GM19467 (cell line): ENCODE data around the gene SKA2.
"Not testable (repeated sequence)": the region's sequence is repeated elsewhere in the genome, so short reads cannot be mapped to it uniquely, and the experiment has no call there.

Experiments used
- ATAC-seq: cut with Tn5 transposase; IDR thresholded peaks from one replicate; pipeline ENCODE4 v1.9.1; 2021; ENCODE audit warnings: mild to moderate bottlenecking, moderate library complexity; ENCODE audit not compliant: unreplicated experiment

The SKA2 gene

DNA sequence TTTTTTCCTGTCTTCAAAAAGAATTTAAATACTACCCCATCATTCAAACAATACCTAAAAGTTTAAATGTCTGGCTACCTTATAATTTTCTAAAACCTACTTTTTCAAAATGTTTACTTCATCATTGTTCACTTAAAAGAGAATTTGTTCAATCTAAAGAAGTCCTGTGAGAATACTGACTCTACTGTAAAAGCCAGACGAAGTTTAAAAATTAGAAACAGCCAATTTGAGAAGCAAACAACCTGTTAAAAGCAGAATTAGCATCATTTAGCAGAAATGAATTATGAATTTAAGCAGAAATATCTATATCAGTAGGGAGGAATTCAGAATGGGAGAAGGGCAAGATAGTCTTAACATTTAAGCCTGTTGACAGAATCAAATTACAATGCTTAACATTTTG is 2.1 kb downstream of the SKA2 start:
- no peak for ATAC-seq

GRCh38 chr17:59151591-59151990 is 3.4 kb downstream of the SKA2 start:
- no peak for ATAC-seq

DNA sequence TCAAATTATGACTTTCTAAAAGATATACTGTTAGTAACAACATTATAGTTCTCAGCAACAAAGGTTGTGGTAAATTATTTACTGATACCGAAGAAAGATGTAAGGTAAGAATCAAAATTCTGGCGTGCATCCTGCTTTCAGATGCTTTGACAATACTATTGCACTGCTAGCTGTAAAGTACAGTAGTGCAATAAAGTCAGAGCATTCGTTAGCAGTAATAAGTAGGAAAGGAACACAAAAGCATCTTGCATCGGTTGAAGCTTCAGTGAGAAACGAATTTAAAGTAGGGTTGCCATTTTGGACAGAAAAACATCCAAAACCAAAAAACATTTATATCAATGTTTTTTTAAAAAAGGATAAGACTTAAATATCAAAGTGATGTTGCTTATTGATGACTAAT is 4.0 kb downstream of the SKA2 start:
- ATAC-seq = no peak

DNA sequence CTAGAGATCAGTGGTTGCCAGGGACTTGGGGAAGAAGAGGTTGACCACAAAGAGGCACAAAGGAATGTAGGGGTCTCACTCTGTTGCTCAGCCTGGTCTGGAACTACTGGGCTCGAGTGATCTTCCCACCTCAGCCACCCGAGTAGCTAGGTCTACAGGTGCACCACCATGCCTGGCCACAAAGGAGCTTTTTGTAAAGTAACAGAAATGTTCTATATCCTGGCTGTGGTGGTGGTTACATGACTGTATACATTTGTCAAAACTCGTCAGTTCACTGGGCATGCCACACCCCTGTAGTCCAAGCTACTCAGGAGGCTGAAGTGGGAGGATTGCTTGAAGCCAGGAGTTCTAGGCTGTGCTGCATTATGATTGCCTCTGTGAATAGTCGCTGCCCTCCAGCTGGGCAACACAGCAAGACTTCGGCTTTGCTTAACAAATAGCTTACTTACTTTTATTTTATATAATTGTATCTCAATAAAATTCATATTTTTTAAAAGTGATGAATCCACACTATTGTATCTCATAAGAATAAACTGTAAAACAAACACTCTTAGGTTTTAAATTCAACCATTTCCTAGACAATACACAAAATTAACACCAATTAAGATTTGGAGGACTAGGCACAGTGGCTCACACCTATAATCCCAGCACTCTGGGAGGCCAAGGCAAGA is 5.0 kb downstream of the SKA2 start:
- ATAC-seq = no peak

DNA sequence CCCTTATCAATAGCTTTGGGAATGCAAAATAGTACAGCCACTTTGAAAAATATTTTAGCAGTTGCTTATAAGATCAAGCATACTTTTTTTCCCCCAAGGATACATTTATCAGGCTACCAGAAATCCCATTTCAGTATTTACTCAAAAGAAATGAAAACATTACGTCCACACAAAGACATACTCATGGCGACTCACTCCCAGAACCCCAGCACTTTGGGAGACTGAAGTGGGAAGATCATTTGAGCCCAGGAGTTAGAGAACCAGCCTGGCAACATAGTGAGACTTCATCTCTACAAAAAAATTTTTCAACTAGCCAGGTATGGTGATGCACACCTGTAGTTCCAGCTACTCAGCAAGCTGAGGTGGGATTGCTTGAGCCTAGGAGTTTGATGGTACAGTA is 5.9 kb downstream of the SKA2 start:
- no peak for ATAC-seq

DNA sequence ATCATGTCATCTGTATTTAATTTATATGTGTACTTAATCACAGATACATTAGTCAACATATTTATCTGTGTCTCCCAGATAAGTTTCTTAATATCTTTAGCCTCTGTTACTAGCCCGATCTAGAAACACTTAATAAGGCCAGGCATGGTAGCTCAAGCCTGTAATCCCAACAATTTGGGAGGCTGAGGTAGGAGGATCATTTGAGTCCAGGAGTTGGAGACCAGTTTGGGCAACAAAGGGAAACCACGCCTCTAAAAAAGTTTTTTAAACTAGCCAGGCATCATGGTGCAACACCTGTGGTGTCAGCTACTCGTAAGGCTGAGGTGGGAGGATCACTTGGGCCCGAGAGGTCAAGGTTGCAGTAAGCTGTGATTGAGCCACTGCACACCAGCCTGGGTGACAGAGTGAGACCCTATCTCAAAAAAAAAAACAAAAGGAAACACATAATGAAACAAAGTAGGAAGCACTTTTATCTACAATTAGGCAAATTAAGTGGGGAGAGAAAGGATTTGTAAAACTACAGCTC is 9.4 kb downstream of the SKA2 start:
- no peak for ATAC-seq

DNA sequence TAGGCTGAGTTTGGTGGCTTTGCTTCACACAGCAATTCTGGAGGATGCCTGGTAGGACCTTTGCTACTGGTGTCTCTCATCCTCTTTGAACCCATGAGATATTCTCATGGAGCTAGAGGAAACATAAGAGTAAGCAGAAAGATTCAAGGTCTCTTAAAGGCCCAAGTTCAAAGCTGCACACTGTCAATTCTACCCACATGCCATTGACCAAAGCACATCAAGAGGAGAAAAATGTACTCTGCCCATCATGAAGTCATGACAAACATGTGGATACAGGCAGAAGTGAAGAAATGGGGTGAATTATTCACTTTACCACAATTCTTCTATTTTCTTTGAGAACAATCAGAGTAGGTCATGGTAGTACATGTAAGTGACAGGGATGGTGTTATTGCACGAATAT is 13.1 kb downstream of the SKA2 start:
- ATAC-seq = no peak

DNA sequence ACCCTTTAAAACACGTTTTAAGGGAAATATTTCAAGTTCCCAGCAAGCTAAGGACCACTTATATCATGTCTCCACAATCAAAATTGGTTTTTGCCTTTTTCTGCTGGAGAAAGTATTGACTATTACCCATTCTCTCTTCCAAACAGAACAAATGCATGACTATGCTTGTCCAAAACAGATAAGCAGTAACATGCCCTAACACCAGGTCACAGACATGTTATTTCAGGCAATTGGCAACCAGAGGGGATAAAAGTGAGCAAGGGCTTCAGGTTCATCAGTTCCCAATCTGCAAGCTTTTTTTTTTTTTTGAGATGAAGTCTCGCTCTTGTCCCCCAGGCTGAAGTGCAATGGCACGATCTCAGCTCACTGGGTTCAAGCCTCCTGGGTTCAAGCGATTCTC is 15.0 kb downstream of the SKA2 start:
- no peak for ATAC-seq

GRCh38 chr17:59138339-59138738 is 16.6 kb downstream of the SKA2 start:
- not testable (repeated sequence) for ATAC-seq

- no peak for ATAC-seq
Observed at GRCh38 chr17:59131131-59131530, 23.9 kb downstream of the SKA2 start.

DNA sequence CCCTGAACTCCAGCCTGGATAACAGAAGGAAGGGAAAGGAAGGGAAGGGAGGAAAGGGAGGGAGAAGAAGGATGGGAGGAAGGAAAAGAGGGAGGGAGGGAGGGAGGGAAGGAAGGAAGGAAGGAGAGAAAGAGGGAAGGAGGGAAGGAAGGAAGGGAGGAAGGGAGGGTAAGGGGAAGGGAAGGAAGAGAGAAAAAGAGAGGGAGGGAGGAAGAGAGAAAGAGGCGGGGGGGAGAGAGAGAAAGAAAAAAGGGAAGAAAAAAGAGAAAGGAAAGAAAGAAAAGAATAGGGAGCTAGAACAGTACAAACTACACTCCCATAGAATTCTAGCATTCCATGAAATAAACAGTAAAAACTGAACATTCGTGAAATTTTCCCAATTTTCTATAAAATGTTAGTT is 25.2 kb downstream of the SKA2 start:
- no peak for ATAC-seq

GRCh38 chr17:59126809-59127417 is 28.1 kb downstream of the SKA2 start:
- no peak for ATAC-seq

GRCh38 chr17:59124665-59125064 is 30.3 kb downstream of the SKA2 start:
- no peak for ATAC-seq

DNA sequence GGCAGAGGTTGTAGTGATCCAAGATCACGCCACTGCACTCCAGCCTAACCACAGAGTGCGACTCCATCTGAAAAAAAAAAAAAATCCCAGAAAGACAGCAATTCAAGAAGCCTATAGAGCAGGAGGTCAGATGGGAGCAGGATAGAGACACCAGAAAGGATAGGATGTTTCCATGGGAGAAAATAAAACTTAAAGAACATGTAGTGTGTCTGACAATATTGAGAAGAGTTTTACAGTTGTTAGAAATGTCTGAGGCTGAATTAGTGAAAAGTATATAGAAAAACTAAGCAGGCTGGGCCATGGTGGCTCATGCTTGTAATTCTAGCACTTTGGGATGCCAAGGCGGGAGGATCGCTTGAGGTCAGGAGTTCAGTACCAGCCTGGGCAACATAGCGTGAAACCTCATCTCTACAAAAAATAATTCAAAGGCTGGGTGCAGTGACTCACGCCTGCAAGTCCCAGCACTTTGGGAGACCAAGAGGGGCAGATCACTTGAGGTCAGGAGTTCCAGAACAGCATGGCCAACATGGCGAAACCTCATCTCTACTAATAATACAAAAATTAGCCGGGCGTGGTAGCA is 33.0 kb downstream of the SKA2 start:
- ATAC-seq = no peak

- ATAC-seq = no peak
Observed at GRCh38 chr17:59115474-59115873, 39.5 kb downstream of the SKA2 start.

GRCh38 chr17:59111539-59111938 is 43.4 kb downstream of the SKA2 start:
- ATAC-seq = no peak

- ATAC-seq = no peak
Observed at GRCh38 chr17:59110973-59111372, 44.0 kb downstream of the SKA2 start.

DNA sequence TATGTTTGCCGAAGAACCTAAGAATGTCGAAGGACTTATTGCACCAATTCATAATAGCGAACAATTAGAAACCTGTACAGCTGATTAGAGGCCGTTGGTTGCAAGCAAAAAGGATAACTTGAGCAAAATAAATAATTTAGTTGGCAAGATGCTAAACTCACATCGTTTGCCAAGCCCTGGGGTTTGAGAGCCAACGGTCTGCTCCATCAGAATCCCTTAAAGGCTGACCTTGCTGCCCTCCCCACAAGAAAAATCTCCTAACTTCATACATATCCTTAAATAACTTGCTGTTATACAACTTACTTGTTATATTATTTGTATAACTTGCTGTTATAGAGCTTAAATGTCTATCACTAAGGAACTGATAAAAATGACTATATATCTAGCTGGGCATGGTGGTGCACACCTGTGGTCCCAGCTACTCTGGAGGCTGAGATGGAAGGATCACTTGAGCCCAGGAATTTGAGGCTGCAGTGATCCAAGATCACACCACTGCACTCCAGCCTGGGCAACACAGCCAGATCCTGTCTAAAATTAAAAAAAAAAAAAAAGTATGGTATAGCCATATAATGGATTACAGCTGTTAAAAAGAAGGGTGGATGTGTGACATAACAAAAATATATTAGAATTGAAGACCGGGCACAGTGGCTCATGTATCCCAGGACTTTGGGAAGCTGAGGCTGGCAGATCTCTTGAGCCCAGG is 46.4 kb downstream of the SKA2 start:
- no peak for ATAC-seq

DNA sequence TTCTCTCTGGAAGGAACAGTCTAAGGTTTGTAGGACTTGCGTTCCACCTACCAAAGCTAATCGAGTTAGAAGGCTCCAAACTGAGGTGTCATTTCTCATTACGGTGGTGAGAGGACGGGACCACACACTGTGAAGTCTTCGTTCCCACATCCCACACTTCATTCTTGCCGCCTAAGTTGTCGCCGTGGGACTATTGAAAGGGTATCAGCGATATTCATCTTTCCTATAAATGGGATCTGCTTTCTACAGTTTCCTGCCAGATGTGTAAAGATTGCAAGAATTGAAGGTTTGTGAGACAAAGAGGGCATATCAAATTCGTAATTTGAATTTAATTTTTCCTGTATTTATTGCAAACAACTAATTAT is 47.7 kb downstream of the SKA2 start:
- ATAC-seq = no peak

GRCh38 chr17:59106463-59107305 is 48.3 kb downstream of the SKA2 start, which contains the start of gene TRIM37:
TSS of gene TRIM37 (minus strand) at chr17:59106880. CDS start at chr17:59106461, 419 bp downstream.
- peak; percentile 95 for ATAC-seq
